Calu3 (cell line): Measurements from ENCODE around the gene THSD7B. TPM values are rescaled to one million over a fixed set of nuclear protein-coding genes. Genes with fewer than 3 reads are reported as not detected.

ENCODE experiments used
- BruUV-seq: library from RNA; stranded (reverse); fragments of 400-500 nt; replicated peaks from 2 replicates; lab custom pipeline; 2021; lab: Mats Ljungman, UMichigan
- CTCF ChIA-PET: fragments of 300-600 bp; sonication (Branson Sonifier 250); formaldehyde crosslinking; loops from one replicate; lab custom pipeline; 2022; ENCODE audit warnings: antibody characterized with exemption; lab: Charles Lee
- DNase-seq: peaks from one replicate; pipeline ENCODE4 v3.0.0; 2022
- H3K27ac Mint-ChIP-seq: one replicate; pipeline ENCODE4 v1.8.0; 2022; ENCODE audit warnings: mixed read lengths; ENCODE audit not compliant: unreplicated experiment
- H3K27me3 Mint-ChIP-seq: one replicate; pipeline ENCODE4 v1.8.0; 2022; ENCODE audit warnings: mixed read lengths; ENCODE audit not compliant: unreplicated experiment
- H3K36me3 Mint-ChIP-seq: one replicate; pipeline ENCODE4 v1.8.0; 2022; ENCODE audit warnings: mild to moderate bottlenecking, moderate library complexity, mixed read lengths; ENCODE audit not compliant: insufficient read depth, unreplicated experiment
- H3K4me1 Mint-ChIP-seq: one replicate; pipeline ENCODE4 v1.8.0; 2022; ENCODE audit warnings: mild to moderate bottlenecking, low read depth, mixed read lengths; ENCODE audit not compliant: unreplicated experiment
- H3K4me3 Mint-ChIP-seq: one replicate; pipeline ENCODE4 v1.8.0; 2022; ENCODE audit warnings: mild to moderate bottlenecking, low read depth, moderate library complexity, mixed read lengths; ENCODE audit not compliant: unreplicated experiment
- H3K9me3 Mint-ChIP-seq: one replicate; pipeline ENCODE4 v1.8.0; 2022; ENCODE audit warnings: low read depth, mixed read lengths; ENCODE audit not compliant: unreplicated experiment
- intact Hi-C: fragments of 100-400 bp; cut with micrococcal nuclease; formaldehyde crosslinking; loops from one replicate; pipeline ENCODE4 v1.10.0; 2022; ENCODE audit not compliant: unreplicated experiment
- total RNA-seq: library from RNA; stranded (reverse); gene quantifications from 2 replicates; pipeline ENCODE4 v1.2.3, GENCODE V29; 2022
- TF ChIP-seq, protein P1 (sequence below): fragments of 200-600 bp; IDR thresholded peaks from one replicate; pipeline ENCODE4 v1.8.0; 2022; ENCODE audit warnings: antibody characterized with exemption; ENCODE audit not compliant: unreplicated experiment

Gene THSD7B
- total RNA-seq, 1 experiment from 2014 or later, result not detected

DNA sequence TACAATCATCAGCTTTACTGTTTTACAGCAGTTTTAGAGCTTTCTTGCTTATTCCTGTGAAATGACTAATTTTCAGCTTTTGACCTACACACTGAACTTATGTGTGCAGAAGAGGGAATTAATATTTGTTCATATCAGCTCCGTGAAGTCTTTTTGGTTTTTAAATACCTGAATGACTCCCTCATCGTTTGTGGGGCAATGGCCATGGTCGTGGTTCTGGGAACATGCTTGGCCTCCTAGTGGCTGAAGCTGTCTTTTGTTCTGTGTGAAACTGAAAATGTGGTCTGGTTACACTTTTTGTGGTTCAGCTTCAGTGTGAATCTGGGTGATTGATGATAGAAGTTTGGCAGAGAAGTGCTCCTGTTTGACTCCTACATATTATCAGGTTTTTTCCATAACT lies 408.1 kb downstream of the THSD7B start:
- no peaks in the 10 kb centered on the region for H3K36me3 Mint-ChIP-seq
- H3K4me3 Mint-ChIP-seq, result no peak overlapping the region
- H3K27me3 Mint-ChIP-seq, result no peaks in the 10 kb centered on the region
- H3K27ac Mint-ChIP-seq, result no peak overlapping the region
- BruUV-seq, result no TSS peak
- intact Hi-C loops, result loop anchor here (10.0 kb wide), 3 partner anchors 481 to 749 kb away; no protein-coding TSS in a partner anchor
- CTCF ChIA-PET, result interaction anchor here (0.6 to 0.7 kb wide), 2 partner anchors 45 to 617 kb away, joined by 3 read pairs; no protein-coding TSS in a partner anchor
- no peaks in the 10 kb centered on the region for H3K9me3 Mint-ChIP-seq
- H3K4me1 Mint-ChIP-seq, result peaks cover 35% of the 10 kb centered on the region
- TF ChIP-seq, protein P1, sequence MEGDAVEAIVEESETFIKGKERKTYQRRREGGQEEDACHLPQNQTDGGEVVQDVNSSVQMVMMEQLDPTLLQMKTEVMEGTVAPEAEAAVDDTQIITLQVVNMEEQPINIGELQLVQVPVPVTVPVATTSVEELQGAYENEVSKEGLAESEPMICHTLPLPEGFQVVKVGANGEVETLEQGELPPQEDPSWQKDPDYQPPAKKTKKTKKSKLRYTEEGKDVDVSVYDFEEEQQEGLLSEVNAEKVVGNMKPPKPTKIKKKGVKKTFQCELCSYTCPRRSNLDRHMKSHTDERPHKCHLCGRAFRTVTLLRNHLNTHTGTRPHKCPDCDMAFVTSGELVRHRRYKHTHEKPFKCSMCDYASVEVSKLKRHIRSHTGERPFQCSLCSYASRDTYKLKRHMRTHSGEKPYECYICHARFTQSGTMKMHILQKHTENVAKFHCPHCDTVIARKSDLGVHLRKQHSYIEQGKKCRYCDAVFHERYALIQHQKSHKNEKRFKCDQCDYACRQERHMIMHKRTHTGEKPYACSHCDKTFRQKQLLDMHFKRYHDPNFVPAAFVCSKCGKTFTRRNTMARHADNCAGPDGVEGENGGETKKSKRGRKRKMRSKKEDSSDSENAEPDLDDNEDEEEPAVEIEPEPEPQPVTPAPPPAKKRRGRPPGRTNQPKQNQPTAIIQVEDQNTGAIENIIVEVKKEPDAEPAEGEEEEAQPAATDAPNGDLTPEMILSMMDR, result peak; percentile 43
- DNase-seq, result peak; percentile 52

DNA sequence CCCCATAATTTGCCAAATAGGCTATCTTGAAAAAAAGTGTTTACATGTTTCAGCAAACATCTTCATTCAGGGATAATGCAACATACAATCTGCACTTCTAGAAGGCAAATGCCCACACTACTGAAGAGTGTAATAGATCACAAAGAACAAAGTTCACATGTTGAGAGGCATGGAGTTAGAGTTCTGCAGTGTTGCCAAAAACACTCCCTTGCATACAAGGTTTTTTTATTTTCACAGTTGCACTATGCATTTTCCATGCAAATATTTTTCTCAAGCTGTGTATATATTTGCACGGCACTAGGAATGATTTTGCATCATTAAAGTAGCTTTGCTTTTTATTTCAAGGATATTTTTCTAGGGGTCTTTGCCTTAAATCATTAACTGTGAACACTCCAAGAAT lies 409.9 kb downstream of the THSD7B start:
- Mint-ChIP-seq H3K36me3 (no peaks in the 10 kb centered on the region), H3K27me3 (no peaks in the 10 kb centered on the region), H3K27ac (no peak overlapping the region), H3K9me3 (no peaks in the 10 kb centered on the region), H3K4me3 (no peak overlapping the region), H3K4me1 (peaks cover 48% of the 10 kb centered on the region)
- DNase-seq, result no peak
- intact Hi-C loops, result loop anchor here (10.0 kb wide), 3 partner anchors 480 to 750 kb away; no protein-coding TSS in a partner anchor
- TF ChIP-seq, protein P1, result no peak
- no TSS peak for BruUV-seq
- CTCF ChIA-PET, result no interaction called here

DNA sequence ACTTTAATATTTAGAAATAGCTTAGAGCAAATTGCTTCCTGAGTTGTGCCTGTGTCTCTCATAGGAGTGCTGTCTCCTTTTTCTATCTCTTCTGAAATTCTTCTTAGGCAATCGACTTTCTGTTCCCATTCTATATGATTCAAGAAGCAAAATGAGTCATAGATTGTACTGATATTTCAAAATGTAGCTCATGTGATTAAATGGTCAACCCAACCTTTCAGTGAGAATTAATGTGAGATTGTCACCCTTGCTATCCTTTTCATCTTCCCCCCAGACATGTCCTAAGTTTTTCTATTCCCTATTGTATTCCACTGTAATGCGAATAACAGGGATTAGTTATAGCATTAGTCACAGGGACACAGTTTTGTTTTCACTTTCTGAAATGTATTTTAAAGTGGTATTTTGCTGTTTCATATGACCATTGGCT lies 413.6 kb downstream of the THSD7B start:
- intact Hi-C loops, result loop anchor here (10.0 kb wide), 3 partner anchors 476 to 754 kb away; no protein-coding TSS in a partner anchor
- no TSS peak for BruUV-seq
- Mint-ChIP-seq H3K9me3 (no peaks in the 10 kb centered on the region), H3K27ac (peak overlapping the region; percentile 13), H3K4me1 (peaks cover 41% of the 10 kb centered on the region), H3K27me3 (no peaks in the 10 kb centered on the region), H3K4me3 (peak overlapping the region; percentile 12), H3K36me3 (no peaks in the 10 kb centered on the region)
- no peak for DNase-seq
- CTCF ChIA-PET, result no interaction called here
- TF ChIP-seq, protein P1, result no peak

DNA sequence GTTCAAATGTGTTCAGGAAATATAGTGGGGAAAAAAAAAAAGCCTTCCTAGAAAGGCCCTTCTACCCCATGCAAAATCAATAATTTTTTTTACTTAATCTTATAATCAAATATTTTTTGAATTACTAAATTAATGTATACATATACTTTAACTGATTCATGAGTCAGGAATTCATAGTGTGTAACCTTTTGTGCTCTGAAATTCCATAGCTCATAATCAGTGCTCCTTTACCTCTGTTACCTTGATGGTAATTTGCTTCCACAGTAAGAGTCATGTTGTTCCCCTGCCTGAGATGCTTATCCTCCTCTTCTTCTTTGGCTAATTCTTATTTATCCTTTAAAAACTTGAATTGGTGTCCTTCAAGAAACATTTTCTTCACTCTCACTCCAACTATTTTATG lies 414.2 kb downstream of the THSD7B start:
- CTCF ChIA-PET, result no interaction called here
- TF ChIP-seq, protein P1, result no peak
- Mint-ChIP-seq H3K36me3 (no peaks in the 10 kb centered on the region), H3K9me3 (no peaks in the 10 kb centered on the region), H3K4me3 (peak overlapping the region; percentile 12), H3K27ac (no peak overlapping the region), H3K27me3 (no peaks in the 10 kb centered on the region), H3K4me1 (peaks cover 41% of the 10 kb centered on the region)
- no TSS peak for BruUV-seq
- DNase-seq, result no peak
- intact Hi-C loops, result loop anchor here (10.0 kb wide), 3 partner anchors 475 to 755 kb away; no protein-coding TSS in a partner anchor
